T1000 (cell line): ENCODE results near the gene GAB4.

Source experiments
- DNase-seq: peaks from one replicate; lab custom pipeline; 2025; ENCODE audit warnings: mixed read lengths; lab: John Stamatoyannopoulos, UW

Gene GAB4

DNA sequence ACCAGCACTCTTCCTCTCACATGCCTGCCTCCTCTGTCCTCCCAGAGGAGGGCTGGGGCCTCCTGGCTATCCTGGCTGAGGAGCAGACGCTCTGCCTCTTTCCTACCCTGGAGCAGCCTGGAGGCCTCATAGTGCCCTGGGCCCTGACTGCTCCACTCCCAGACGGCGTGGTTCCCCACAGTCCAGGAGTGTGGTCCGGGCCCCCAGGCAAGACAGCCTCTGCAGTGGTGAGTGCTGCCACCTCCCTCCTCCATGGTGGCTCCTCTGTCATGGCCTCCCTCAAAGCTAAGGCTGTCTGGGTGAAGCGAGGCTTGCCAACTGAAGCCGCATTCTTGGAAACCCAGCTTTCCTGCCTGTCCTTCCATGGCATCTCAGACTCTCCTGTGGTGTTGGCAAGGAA lies 19.8 kb downstream of the GAB4 start:
- no peak for DNase-seq

DNA sequence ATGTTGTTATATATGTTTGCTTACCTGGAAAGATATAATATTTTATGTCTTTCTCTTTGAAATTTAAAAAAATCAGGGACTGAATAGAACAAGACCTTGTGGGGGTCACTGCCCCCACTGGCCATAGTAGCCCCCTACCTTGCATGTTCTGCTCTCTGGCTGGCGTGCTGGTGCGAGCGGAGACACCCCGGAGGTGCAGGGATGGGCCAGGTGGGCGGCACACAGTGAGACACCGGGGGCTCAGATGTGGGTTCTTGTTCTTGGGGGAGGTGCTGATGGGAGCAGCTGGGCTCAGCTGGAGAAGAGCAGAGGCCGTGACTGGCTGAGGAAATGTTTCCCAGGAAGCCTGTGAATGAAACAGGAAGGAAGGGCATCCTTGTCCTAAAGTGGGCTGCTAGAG lies 20.2 kb downstream of the GAB4 start:
- no peak for DNase-seq

DNA sequence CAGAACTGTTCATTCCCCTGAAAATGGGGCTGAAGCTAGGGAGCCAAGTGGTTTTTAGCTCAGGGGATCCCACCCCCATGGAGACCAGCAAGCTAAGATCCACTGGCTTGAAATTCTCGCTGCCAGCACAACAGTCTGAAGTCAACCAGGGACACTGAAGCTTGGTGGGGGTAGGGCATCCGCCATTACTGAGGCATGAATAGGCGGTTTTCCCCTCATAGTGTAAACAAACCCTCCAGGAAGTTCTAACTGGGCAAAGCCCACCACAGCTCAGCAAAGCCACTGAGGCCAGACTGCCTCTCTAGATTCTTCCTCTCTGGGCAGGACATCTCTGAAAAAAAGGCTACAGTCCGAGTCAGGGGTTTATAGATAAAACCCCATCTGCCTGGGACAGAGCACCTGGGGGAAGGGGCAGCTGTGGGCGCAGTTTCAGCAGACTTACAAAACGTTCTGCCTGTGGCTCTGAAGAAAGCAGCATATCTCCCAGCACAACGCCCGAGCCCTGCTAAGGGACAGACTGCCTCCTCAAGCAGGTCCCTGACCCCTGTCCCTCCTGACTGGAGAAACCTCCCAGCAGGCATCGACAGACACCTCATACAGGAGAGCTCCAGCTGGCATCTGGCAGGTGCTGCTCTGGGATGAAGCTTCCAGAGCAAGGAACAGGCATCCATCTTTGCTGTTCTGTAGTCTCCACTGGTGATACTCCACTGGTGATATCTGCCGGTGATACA lies 32.7 kb downstream of the GAB4 start:
- DNase-seq = no peak

DNA sequence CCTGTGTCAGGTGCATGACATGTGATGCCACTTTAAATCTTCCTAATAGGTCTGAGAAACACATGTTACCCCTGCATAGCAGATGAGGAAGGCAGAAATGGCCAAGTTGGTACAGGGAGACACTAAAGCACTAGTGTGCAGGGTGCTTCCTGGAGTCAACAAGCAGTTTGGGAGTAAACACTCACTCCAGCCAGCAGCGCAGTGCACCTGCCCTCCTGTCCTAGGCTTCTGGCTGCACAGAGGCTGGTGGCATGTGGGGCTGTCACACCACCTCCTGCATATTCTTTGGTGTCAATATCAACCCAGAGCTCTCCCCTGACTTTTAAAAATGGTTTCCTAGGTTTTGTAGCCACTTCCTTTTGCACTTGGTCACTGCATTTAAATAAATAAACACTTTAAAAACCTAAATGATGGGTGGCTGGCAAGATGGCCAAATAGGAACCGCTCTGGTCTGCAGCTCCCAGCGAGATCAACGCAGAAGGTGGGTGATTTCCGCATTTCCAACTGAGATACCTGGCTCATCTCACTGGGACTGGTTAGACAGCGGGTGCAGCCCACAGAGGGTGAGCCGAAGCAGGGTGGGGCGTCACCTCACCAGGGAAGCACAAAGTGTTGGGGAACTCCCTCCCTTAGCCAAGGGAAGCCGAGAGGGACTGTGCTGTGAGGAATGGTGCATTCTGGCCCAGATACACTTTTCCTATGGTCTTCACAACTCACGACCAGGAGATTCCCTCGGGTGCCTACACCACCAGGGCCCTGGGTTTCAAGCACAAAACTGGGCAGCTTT lies 33.5 kb downstream of the GAB4 start:
- no peak for DNase-seq

DNA sequence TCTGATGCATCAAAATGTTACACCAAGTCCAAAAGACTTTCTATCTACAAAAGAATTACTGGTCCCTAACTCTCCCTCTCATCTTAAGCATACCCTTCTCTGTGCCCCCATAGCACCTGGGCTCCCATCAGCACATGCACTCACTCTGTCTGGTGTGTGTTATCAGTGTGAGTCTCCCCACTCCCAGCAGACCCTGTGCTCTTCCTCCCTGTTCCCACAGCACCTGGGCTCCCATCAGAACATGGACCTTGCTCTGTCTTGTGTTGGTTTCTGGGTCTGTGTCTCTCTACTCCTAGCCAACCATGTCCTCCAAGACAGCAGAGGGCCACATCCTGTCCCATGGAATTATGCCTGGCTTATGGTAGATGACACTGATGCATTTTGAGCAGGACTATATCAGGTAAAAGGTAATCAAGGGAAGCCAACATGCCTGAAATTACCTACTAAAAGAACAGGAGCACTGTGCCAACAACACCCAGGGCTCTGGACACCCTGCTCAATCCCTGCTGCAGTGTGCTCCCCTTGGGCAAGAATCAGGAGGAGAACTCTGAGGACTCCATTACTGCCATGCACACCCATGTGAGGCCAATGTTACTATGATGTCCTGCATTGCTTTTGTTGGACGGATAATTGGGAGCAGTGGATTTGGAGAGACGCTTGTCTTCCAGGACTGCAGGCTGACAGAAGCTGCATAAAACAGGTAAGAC lies 34.3 kb downstream of the GAB4 start:
- DNase-seq = no peak

DNA sequence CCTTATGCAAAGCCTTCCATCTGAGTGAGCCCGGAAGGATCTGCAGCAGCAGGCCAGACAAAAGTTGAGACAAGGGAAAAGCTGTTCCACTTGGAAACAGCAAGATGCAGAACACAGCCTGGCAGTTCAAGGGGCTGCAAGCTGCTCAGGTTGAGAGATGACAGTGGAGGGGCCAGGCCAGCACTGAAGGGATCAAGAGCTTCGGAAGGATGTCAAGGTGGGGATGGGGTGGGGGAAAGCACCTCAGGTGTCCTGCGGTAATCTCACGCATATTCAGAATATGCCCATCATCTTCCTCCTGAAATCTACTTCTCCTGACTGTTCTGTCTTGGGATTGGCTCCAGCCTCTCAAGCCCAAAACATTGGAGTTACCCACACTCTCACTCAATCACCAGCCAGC lies 35.7 kb downstream of the GAB4 start:
- no peak for DNase-seq

DNA sequence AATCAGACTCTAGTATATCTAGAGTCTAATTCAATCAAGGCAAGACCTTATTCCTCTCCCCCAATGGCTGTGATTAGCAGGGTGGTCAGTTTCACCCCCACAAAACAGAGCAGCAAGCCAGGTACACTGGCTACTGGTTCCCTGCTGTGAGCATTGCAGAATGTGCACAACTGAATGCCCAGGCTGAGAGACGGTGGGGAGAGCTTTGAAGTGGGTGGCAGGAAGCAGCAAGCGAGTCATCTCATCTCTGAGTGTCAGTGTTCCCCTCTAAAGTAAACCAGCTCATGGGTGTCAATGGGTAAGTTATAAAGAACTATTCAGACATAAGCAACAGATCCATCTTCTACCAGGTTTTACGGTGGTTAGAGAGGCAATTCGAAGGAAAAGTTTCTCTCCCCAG lies 37.6 kb downstream of the GAB4 start:
- no peak for DNase-seq

DNA sequence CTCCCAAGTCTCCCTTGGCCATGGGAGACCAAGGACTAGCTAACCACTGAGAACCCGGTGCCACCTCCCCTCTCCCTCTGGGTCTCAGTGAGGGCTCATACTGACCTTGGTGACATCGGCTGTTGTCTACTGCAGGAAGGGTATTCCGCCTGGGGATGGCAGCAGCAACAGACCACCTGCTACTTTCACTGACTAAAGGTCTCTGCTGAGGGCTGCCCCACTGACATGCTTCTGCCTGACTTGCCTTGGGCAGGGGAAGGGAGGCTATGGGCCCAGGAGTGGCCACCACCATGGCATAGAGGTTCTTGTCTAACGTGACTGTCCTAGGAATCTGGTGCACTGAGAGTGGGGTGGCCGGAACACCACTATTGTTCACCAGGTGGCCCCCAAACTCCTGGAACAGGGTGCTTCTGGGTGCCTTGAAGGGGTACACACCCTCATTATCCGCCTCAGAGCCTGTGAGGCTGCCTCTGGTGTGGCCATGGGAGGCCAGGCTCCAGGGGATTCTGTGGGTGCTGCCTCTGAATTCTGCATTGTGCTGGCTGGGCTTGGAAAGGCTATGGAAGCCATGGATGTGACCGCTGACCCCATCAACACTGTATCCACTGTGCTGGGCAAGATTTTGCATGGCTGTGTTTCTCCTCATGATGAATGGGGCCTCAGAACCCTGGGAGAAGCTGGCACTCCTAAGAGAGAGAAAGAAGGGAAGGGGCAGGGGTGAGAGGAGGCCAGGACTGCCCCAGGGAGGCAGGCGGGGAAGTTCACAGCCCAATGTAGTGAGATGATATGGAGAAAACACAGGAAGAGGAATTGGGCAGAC lies 38.3 kb downstream of the GAB4 start:
- no peak for DNase-seq

DNA sequence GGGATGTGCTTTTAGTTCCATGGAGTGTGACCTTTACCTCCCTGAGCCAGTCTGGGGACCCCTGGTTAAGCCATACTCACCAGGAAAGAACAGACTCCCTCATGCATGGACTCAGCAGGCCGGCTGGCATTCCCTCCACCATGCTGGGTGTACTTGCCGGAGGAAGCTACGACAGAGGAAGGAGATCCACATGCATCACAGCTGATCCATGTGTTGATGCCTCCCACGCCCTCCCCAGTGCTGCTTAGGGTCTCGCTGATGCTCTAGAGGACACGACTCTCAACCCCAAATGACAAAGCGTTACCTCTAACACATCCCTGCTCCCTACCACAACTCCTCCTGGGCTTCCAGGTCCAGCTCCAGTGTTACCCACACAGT lies 39.8 kb downstream of the GAB4 start:
- no peak for DNase-seq

DNA sequence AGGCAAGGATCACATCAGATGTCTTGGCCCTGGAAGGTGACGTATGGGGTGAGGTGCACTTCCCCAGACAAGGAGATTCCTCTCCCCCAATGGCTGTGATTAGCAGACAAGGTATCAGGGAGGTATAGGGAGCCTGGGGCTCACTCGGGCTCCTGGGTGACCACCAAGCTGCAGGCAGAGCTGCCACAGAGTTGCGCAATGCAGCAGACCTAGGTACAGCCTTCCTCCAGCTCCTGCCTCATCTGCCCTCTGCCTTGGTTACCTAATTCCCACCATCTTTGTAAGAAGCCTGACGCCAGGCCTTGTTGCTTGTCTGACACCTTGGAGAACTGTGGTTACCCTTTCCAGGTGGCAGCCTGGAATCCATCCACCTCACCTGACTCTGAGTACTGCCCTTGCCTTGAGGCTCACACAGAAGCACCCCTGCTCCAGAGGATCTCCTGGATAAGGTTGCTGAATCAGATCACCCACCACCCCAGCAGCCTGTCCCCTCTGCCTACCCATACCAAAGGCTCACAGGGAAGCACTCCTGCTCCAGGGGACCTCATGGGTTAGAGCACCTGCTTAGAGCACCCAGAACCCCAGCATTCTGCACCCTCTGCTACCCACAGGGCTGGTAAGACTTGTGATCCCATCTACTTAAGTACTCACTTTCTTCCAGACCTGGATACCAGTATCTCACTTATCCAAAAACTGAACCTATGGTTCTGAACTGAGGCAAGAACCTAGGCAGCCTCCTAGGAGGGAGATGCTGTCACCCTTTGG lies 40.4 kb downstream of the GAB4 start:
- no peak for DNase-seq

DNA sequence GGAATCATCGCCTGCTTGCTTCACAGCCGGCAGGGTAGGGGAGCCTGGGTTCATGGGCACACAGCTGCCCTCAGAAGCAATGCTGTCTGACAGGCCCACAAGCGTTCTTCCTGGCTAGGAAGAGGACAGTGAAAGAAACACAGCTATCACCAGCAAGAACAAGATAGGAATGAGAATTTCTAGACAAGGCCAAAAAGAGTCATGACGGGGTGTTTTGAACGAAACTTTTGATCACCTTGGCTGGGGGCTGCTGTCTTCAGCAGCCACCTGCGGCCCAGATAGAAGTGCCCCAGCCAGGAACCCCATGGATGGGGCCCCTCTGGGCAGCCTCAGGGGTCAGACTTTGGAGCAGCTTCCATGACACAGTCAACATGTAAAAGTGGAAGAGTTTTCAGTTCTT lies 41.8 kb downstream of the GAB4 start:
- DNase-seq = no peak

DNA sequence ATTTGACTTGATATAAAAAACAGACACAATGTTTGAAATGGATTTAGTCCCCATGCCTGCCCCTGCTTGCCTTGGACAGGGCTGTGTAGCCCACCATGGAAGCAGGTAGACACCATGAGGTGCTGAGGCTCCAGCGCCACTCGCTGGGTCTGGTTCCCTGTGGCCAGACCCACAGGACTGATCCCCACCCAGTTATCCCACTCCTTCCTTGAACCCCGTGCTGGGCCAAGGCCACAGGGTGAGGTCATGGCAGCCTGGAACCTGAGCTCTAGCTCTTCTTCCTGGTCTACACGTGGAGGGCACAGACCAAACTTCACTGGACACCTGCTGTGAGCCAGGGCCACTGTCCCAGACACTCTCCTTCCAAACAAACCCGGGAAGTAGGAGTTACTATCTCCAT lies 42.5 kb downstream of the GAB4 start:
- no peak for DNase-seq

DNA sequence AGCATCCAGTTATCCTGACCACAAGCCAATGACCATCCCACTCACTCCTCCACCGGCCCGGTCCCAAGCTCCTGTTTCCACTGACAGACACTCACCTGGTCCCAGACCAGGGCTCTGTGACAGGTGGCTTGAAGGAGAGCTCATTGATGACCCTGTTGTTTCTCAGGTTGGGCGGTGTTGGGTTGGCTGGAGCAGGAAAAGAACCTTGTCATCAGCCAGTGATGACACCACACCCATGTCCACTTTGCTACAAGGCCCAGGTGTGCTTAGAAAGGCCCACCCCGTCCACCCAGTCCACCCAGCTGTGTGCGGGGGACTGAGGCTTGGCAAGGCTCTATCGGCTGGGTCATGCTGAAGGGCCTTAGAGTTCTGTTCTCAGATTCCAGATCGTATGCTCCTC lies 42.9 kb downstream of the GAB4 start:
- no peak for DNase-seq

DNA sequence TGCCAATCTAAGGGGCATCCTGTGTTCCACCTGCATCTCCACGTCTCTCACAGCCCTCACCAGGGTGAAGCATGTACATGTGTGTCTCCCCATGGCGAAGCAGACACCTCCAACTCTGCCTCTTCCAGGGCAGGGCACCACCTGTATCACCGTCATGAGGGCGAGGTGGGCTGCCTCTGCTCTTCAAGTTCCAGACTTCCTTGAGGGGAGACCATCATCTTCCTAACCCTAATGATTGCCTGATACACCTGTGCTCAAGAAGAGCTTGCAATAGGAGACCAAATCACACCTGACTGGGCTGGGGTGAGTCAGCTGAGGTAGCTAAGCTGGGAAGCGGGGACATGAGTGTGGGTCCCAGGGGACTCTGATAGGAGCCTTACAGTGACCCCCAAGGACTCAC lies 43.7 kb downstream of the GAB4 start:
- DNase-seq = no peak

DNA sequence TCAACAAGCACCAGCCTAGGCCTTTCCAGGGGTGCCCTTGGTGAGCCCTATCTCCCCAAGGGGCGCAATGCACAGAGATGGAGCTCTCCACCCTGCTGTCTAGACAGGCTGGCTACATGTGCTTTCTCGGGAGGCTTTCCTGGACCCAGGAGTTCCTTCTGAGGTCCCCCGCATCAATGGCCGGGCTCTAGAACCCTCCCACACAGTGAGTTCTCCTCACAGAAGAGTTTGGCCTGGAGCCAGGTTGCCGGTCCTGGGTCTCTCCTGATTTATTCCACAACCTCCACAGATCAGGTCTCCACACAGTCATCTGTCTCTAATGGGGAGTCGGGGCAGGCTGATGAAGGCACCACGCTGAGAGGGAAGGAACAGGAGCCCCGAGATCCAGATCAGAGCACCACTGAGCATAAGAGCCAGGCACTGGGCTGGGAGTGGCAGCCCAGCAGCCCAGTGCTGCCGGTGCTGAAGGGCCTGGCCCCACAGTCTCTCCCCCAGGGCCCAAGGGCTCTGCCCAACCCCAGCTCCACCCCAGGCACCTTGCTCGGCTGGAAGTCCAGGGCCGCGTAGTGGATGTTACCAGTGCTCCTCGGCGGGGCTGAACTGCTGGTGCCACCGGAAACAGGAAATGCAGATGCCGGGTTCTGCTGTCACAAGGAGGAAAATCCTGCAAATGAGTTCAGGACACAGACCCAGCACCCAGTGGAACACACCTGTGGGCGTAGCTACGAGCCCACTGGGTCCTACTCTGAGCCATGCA lies 44.7 kb downstream of the GAB4 start:
- DNase-seq = no peak

DNA sequence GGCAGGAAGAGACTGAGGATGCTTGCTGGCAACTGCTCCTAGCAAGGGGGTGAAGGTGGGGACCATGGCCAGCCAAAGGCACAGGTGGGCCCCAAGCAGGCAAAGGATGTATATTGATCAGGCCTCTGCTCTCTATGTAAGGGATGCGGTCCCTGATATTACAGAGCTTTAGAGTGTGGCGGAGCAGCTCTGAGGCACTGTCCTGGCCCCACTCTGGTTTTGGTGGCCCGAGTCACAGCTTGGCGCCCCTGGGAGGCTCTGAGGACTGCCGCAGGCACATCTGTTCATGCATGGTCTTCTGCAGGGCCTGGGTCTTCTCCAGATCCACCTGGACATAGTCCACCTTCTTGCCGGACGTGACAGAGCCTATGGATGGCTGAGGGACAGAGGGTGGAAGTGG lies 45.5 kb downstream of the GAB4 start:
- DNase-seq = no peak

DNA sequence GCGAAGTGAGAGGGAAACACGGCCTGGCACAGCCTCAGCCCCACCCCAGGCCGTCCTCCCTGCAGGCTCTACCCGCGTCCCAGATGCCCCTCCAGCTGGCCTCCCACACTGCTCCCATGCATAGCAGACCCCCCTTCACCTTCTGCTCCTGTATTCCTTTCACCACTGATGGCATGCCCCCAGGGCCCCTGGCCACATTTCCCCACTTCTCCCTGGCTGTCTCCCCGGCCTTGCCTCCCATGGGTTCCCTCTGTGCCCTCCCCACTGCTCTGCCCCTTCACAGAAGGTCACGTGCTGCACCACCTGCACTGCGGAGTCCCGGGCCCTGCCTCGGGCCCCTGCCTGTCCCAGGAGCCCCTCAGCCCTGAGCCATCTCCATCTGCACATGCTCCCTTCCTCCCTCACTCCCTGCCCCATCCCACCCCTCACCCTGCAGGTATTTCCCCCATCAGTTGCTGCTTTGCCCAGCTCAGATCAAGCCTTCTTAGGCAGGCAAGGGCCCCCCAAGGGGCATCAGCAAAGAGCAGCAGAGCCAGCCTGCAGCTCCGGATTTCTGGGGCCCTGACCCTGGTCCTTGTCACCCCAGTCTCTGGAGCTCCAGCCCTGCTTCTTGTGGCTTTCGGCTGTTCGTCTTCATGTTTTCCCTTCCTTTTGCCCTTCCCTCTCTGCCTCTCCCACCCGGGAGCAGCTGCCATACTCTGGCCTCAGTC lies 46.4 kb downstream of the GAB4 start:
- DNase-seq = no peak

DNA sequence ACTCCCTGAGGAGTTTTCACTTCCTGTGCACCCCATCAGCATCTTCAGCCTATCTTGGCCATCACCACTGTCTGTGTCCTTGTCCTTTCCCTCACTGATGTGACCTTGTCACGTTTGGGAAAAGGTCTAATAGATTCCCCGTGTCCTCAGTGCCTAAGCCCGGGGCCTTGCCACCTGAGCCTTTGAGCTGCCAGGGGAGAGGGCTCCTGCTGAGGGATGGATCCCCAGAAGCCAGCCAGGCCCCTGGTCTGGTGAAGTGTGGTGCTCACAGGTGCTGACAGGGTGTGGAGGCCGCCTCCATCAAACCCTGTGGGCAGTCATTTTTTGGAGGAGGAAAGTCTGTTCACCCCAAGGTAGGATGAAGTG lies 47.2 kb downstream of the GAB4 start:
- no peak for DNase-seq

DNA sequence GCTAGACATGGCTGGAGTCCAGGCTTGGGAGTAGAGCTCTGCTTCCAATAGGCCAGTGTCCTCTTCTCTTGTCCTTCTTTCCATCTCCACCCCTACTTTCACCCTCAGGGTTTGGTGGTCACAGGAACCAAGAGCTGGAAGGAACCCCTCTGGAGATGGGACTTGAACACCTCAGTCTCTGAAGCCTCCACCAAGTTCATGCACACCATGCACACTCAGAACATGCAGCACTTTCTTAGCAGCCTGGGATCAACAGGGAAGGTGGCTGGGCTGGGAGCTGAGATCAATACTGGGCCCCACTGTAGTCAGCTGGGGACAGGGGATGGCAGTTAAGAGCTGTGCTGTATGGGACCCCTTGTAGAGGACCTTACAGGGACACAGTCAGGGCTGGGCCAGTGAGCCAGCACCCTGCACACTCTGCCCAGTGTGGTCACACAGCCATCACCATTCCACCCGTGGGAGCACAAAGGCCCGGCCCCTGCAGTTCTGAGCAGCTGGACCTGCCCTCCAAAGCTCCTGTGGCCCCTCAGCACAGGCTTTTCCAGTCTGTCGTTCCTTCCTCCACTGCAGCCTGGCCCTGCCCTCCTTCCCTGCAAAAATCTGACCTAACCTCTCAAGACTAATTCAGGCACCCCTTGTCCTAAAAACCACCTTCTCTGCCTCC lies 47.7 kb downstream of the GAB4 start:
- DNase-seq = no peak
